Measurements from ENCODE around the gene RHBDL2.

The RHBDL2 gene

GRCh38 chr1:38899560-38899959, 42.1 kb downstream of the RHBDL2 start:
- TF ChIP-seq POLR2AphosphoS5 (IDR thresholded peaks at IDR 0.05; ENCODE audit: low read depth, low read length) (no peak), FOXP2 (optimal IDR thresholded peaks at IDR 0.05; ENCODE audit: borderline replicate concordance, extremely low read depth, extremely low read length, insufficient read depth) (no peak), TAF1 (IDR thresholded peaks at IDR 0.05; ENCODE audit: borderline replicate concordance, insufficient read depth, low read length) (no peak), REST (IDR thresholded peaks at IDR 0.05; ENCODE audit: insufficient read depth in 1 of 2, low read depth in 2 of 2, low read length in 2 of 2) (no peak), SIN3A (IDR thresholded peaks at IDR 0.05; ENCODE audit: borderline replicate concordance, insufficient read depth, low read length) (no peak)

GRCh38 chr1:38898653-38899230, 42.9 kb downstream of the RHBDL2 start:
- TF ChIP-seq TAF1 (IDR thresholded peaks at IDR 0.05; ENCODE audit: borderline replicate concordance, insufficient read depth, low read length) (no peak), SIN3A (IDR thresholded peaks at IDR 0.05; ENCODE audit: borderline replicate concordance, insufficient read depth, low read length) (no peak), POLR2AphosphoS5 (IDR thresholded peaks at IDR 0.05; ENCODE audit: low read depth, low read length) (no peak), FOXP2 (optimal IDR thresholded peaks at IDR 0.05; ENCODE audit: borderline replicate concordance, extremely low read depth, extremely low read length, insufficient read depth) (no peak), REST (IDR thresholded peaks at IDR 0.05; ENCODE audit: insufficient read depth in 1 of 2, low read depth in 2 of 2, low read length in 2 of 2) (no peak)

- TF ChIP-seq REST (IDR thresholded peaks at IDR 0.05; ENCODE audit: insufficient read depth in 1 of 2, low read depth in 2 of 2, low read length in 2 of 2) (no peak), TAF1 (IDR thresholded peaks at IDR 0.05; ENCODE audit: borderline replicate concordance, insufficient read depth, low read length) (no peak), SIN3A (IDR thresholded peaks at IDR 0.05; ENCODE audit: borderline replicate concordance, insufficient read depth, low read length) (no peak), FOXP2 (optimal IDR thresholded peaks at IDR 0.05; ENCODE audit: borderline replicate concordance, extremely low read depth, extremely low read length, insufficient read depth) (no peak), POLR2AphosphoS5 (IDR thresholded peaks at IDR 0.05; ENCODE audit: low read depth, low read length) (no peak)
These were observed 45.5 kb downstream of the RHBDL2 start for GRCh38 chr1:38896169-38896568.

GRCh38 chr1:38892976-38893375, 48.7 kb downstream of the RHBDL2 start:
- TF ChIP-seq TAF1 (IDR thresholded peaks at IDR 0.05; ENCODE audit: borderline replicate concordance, insufficient read depth, low read length), result no peak
- no peak for TF ChIP-seq REST (IDR thresholded peaks at IDR 0.05; ENCODE audit: insufficient read depth in 1 of 2, low read depth in 2 of 2, low read length in 2 of 2)

- TF ChIP-seq POLR2AphosphoS5 (IDR thresholded peaks at IDR 0.05; ENCODE audit: low read depth, low read length), result no peak
- no peak for TF ChIP-seq REST (IDR thresholded peaks at IDR 0.05; ENCODE audit: insufficient read depth in 1 of 2, low read depth in 2 of 2, low read length in 2 of 2)
- no peak for TF ChIP-seq TAF1 (IDR thresholded peaks at IDR 0.05; ENCODE audit: borderline replicate concordance, insufficient read depth, low read length)
- no peak for TF ChIP-seq SIN3A (IDR thresholded peaks at IDR 0.05; ENCODE audit: borderline replicate concordance, insufficient read depth, low read length)
- no peak for TF ChIP-seq FOXP2 (optimal IDR thresholded peaks at IDR 0.05; ENCODE audit: borderline replicate concordance, extremely low read depth, extremely low read length, insufficient read depth)
These were observed 49.9 kb downstream of the RHBDL2 start for GRCh38 chr1:38891753-38892152.

Data from PFSK-1 (cell line).